K562 (cell line): ENCODE measurements around the gene GSTA2. TPM values are rescaled to one million over a fixed set of nuclear protein-coding genes. Genes with fewer than 3 reads are reported as not detected.

Experiments
- ARHGAP35 ChIP-seq: fragments of 450-650 bp; IDR thresholded peaks from 2 replicates; pipeline ENCODE4 v1.6.1; 2018; ENCODE audit not compliant: partially characterized antibody
- CBFA2T3 ChIP-seq: fragments of 450-650 bp; IDR thresholded peaks from 2 replicates; pipeline ENCODE4 v1.6.1; 2017
- CC2D1A ChIP-seq: fragments of 450-650 bp; IDR thresholded peaks from 2 replicates; pipeline ENCODE4 v1.6.1; 2017; ENCODE audit warnings: mild to moderate bottlenecking
- CHD1 ChIP-seq: fragments of 200-600 bp; sonication (generic); IDR thresholded peaks from one replicate; pipeline ENCODE4 v1.6.1; 2012; ENCODE audit warnings: mild to moderate bottlenecking, moderate library complexity, low read length, inconsistent platforms
- ETV6 ChIP-seq, 3 experiments: fragments of 150-350 bp in 1 of 3; sonication (generic) in 1 of 3; formaldehyde crosslinking in 1 of 3; IDR thresholded peaks; 2 replicates each; pipeline versions ENCODE4 v1.6.1 to v1.8.0; 2014 to 2022; ENCODE audit warnings: borderline replicate concordance in 2 of 3, low read depth in 2 of 3, antibody characterized with exemption in 1 of 3, low read length in 1 of 3, mild to moderate bottlenecking in 1 of 3, missing genetic modification reagents in 1 of 3
- GABPB2 ChIP-seq: fragments of 250-450 bp; sonication (Bioruptor Pico); conservative IDR thresholded peaks from 2 replicates; pipeline ENCODE4 v1.5.1; 2021; ENCODE audit warnings: mild to moderate bottlenecking
- HNRNPUL1 ChIP-seq: fragments of 200-400 bp; formaldehyde crosslinking; IDR thresholded peaks from 2 replicates; pipeline ENCODE4 v1.6.1; 2017; ENCODE audit warnings: low read length
- MAFF ChIP-seq: IDR thresholded peaks from 2 replicates; pipeline ENCODE4 v1.6.1; 2012; ENCODE audit warnings: low read length, improper control_type of control experiment
- NCOA6 ChIP-seq: fragments of 450-650 bp; IDR thresholded peaks from 2 replicates; pipeline ENCODE4 v1.6.1; 2017; ENCODE audit warnings: mild to moderate bottlenecking
- NFE2 ChIP-seq: IDR thresholded peaks from 2 replicates; pipeline ENCODE4 v1.6.1; 2014; ENCODE audit warnings: antibody characterized with exemption, low read depth
- PHB ChIP-seq: fragments of 250-450 bp; sonication (Bioruptor Pico); IDR thresholded peaks from 2 replicates; pipeline ENCODE4 v1.5.0; 2021
- TEAD2 ChIP-seq: fragments of 450-650 bp; IDR thresholded peaks from 2 replicates; pipeline ENCODE4 v1.6.1; 2016; ENCODE audit warnings: missing genetic modification characterization, control low read depth, missing compliant biosample characterization
- ZNF316 ChIP-seq: fragments of 450-650 bp; IDR thresholded peaks from 2 replicates; pipeline ENCODE4 v1.6.1; 2016
- ZNF354B ChIP-seq: fragments of 250-450 bp; sonication (Bioruptor Pico); IDR thresholded peaks from 2 replicates; pipeline ENCODE4 v1.4.0; 2020
- ZSCAN32 ChIP-seq: fragments of 450-650 bp; formaldehyde crosslinking; IDR thresholded peaks from 2 replicates; pipeline ENCODE4 v1.4.0; 2020; ENCODE audit warnings: mild to moderate bottlenecking, moderate library complexity
- polyA plus RNA-seq, 8 experiments: library from polyadenylated mRNA; depleted of rRNA in 4 of 8; stranded (reverse) in 5 of 8; unstranded in 3 of 8; fragments of >200 nt; fragmentation: Nextera tagmentation in 2 of 8; fragmentation: Illumina TruSeq in 1 of 8; extraction: Ambion mirVana in 2 of 8; extraction: Trizol in 1 of 8; gene quantifications; 2 replicates each; pipeline versions ENCODE4 v1.2.1 to v1.2.3, GENCODE V29; 2011 to 2014; ENCODE audit warnings: inconsistent platforms in 1 of 8, missing spikeins in 1 of 8
- total RNA-seq, 7 experiments: library from RNA; depleted of rRNA in 6 of 7; stranded (reverse); fragments of >200 nt in 6 of 7; fragmentation: Illumina TruSeq in 2 of 7; extraction: Trizol in 2 of 7; gene quantifications; 2 replicates each; pipeline versions ENCODE4 v1.2.1 to v1.2.3, GENCODE V29; 2011 to 2021; ENCODE audit warnings: low replicate concordance in 1 of 7
- TF ChIP-seq, protein P1 (sequence below): fragments of 200-800 bp; sonication (Bioruptor generic); IDR thresholded peaks from 2 replicates; pipeline ENCODE4 v1.6.1; 2016; ENCODE audit warnings: missing genetic modification characterization, missing compliant biosample characterization
- TF ChIP-seq, protein P2 (sequence below): sonication (generic); formaldehyde crosslinking; IDR thresholded peaks from 2 replicates; pipeline ENCODE4 v1.8.1; 2023; ENCODE audit warnings: mild to moderate bottlenecking, missing genetic modification reagents
- TF ChIP-seq, protein P3 (sequence below): fragments of 450-650 bp; IDR thresholded peaks from 2 replicates; pipeline ENCODE4 v1.6.1; 2018; ENCODE audit warnings: mild to moderate bottlenecking, low read depth; ENCODE audit not compliant: partially characterized antibody
- TF ChIP-seq, protein P4 (sequence below), 2 experiments: IDR thresholded peaks; 2 replicates each; pipeline ENCODE4 v1.6.1; 2011; ENCODE audit warnings: borderline replicate concordance in 1 of 2, control low read depth in 1 of 2, low read depth in 1 of 2, low read length in 1 of 2, mild to moderate bottlenecking in 1 of 2, mixed read lengths in 1 of 2, moderate library complexity in 1 of 2; ENCODE audit not compliant: insufficient read depth in 1 of 2, insufficient read length in 1 of 2, poor library complexity in 1 of 2, severe bottlenecking in 1 of 2; ENCODE audit errors: extremely low read depth in 1 of 2

The GSTA2 gene
- total and polyA plus RNA-seq, 9 of the 15 experiments (the other 6 are each of a cell fraction or from before 2014, with no cell fraction given) = 0.11 to 0.24 (median 0.14) TPM; not detected in 3

DNA sequence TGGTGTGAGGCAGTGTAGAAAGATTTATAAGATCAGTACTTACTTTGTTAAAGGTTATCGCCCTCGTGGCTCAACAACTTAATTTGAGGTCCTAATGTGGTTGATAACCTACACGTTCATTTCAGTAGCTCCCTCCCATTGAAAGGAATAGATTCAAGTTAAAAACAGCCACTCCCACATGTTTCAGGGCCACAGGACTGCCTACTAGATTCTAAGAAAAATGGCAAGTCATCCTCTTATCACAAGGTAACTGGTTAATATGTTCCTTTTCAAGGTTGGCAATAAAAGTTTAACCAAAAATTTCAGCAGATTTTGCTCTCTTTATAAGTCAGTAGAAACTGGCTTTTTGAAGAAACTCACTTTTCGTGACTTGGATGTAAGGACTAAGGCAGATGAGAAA lies 17.1 kb downstream of the GSTA2 start (continued):
- TF ChIP-seq, protein P1, sequence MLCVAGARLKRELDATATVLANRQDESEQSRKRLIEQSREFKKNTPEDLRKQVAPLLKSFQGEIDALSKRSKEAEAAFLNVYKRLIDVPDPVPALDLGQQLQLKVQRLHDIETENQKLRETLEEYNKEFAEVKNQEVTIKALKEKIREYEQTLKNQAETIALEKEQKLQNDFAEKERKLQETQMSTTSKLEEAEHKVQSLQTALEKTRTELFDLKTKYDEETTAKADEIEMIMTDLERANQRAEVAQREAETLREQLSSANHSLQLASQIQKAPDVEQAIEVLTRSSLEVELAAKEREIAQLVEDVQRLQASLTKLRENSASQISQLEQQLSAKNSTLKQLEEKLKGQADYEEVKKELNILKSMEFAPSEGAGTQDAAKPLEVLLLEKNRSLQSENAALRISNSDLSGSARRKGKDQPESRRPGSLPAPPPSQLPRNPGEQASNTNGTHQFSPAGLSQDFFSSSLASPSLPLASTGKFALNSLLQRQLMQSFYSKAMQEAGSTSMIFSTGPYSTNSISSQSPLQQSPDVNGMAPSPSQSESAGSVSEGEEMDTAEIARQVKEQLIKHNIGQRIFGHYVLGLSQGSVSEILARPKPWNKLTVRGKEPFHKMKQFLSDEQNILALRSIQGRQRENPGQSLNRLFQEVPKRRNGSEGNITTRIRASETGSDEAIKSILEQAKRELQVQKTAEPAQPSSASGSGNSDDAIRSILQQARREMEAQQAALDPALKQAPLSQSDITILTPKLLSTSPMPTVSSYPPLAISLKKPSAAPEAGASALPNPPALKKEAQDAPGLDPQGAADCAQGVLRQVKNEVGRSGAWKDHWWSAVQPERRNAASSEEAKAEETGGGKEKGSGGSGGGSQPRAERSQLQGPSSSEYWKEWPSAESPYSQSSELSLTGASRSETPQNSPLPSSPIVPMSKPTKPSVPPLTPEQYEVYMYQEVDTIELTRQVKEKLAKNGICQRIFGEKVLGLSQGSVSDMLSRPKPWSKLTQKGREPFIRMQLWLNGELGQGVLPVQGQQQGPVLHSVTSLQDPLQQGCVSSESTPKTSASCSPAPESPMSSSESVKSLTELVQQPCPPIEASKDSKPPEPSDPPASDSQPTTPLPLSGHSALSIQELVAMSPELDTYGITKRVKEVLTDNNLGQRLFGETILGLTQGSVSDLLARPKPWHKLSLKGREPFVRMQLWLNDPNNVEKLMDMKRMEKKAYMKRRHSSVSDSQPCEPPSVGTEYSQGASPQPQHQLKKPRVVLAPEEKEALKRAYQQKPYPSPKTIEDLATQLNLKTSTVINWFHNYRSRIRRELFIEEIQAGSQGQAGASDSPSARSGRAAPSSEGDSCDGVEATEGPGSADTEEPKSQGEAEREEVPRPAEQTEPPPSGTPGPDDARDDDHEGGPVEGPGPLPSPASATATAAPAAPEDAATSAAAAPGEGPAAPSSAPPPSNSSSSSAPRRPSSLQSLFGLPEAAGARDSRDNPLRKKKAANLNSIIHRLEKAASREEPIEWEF (CRISPR knock-in tag) = no peak
- TF ChIP-seq HNRNPUL1 (no peak), ARHGAP35 (no peak), ETV6 (IDR thresholded peaks at IDR 0.05; ENCODE audit: borderline replicate concordance in 1 of 2, low read depth in 2 of 2, low read length in 1 of 2) (no peak), ETV6 (CRISPR knock-in tag; IDR thresholded peaks at IDR 0.05; ENCODE audit: borderline replicate concordance) (no peak), ZNF354B (CRISPR knock-in tag) (no peak), CC2D1A (no peak), TEAD2 (tag) (no peak), NCOA6 (no peak), ZSCAN32 (no peak), GABPB2 (CRISPR knock-in tag) (no peak), CBFA2T3 (no peak), CHD1 (no peak), NFE2 (peak; percentile 82), ZNF316 (peak; percentile 43; the same call in 1 of the 2 replicates), PHB (no peak), MAFF (peak; percentile 54; the same call in 1 of the 2 replicates)
- TF ChIP-seq, protein P2, sequence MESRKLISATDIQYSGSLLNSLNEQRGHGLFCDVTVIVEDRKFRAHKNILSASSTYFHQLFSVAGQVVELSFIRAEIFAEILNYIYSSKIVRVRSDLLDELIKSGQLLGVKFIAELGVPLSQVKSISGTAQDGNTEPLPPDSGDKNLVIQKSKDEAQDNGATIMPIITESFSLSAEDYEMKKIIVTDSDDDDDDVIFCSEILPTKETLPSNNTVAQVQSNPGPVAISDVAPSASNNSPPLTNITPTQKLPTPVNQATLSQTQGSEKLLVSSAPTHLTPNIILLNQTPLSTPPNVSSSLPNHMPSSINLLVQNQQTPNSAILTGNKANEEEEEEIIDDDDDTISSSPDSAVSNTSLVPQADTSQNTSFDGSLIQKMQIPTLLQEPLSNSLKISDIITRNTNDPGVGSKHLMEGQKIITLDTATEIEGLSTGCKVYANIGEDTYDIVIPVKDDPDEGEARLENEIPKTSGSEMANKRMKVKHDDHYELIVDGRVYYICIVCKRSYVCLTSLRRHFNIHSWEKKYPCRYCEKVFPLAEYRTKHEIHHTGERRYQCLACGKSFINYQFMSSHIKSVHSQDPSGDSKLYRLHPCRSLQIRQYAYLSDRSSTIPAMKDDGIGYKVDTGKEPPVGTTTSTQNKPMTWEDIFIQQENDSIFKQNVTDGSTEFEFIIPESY (CRISPR knock-in tag) = no peak
- TF ChIP-seq, protein P3, sequence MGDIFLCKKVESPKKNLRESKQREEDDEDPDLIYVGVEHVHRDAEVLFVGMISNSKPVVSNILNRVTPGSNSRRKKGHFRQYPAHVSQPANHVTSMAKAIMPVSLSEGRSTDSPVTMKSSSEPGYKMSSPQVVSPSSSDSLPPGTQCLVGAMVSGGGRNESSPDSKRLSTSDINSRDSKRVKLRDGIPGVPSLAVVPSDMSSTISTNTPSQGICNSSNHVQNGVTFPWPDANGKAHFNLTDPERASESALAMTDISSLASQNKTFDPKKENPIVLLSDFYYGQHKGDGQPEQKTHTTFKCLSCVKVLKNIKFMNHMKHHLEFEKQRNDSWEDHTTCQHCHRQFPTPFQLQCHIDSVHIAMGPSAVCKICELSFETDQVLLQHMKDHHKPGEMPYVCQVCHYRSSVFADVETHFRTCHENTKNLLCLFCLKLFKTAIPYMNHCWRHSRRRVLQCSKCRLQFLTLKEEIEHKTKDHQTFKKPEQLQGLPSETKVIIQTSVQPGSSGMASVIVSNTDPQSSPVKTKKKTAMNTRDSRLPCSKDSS = no peak
- TF ChIP-seq, protein P4, sequence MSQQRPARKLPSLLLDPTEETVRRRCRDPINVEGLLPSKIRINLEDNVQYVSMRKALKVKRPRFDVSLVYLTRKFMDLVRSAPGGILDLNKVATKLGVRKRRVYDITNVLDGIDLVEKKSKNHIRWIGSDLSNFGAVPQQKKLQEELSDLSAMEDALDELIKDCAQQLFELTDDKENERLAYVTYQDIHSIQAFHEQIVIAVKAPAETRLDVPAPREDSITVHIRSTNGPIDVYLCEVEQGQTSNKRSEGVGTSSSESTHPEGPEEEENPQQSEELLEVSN (IDR thresholded peaks at IDR 0.05; ENCODE audit: borderline replicate concordance in 1 of 2, extremely low read depth in 1 of 2, insufficient read depth in 1 of 2, insufficient read length in 1 of 2, low read depth in 1 of 2, low read length in 1 of 2, poor library complexity in 1 of 2, severe bottlenecking in 1 of 2) = no peak
